Testis (tissue), 3 donors: ENCODE data around the gene BCAT1. TPM values are rescaled to one million over a fixed set of nuclear protein-coding genes. Genes with fewer than 3 reads are reported as not detected.

Source experiments
- DNase-seq: peaks from one replicate; pipeline ENCODE4 v3.0.0-alpha.2; 2019
- H3K27ac ChIP-seq, 2 donors: fragments of 200-600 bp; sonication (generic); one replicate each; pipeline ENCODE4 v1.5.1; 2019
- H3K27me3 ChIP-seq: fragments of 200-600 bp; sonication (generic); one replicate; pipeline ENCODE4 v1.5.1; 2019
- H3K36me3 ChIP-seq: fragments of 200-600 bp; sonication (generic); one replicate; pipeline ENCODE4 v1.5.1; 2017; ENCODE audit warnings: low read depth; ENCODE audit errors: missing control alignments
- H3K4me1 ChIP-seq: fragments of 200-600 bp; sonication (generic); one replicate; pipeline ENCODE4 v1.5.1; 2019
- H3K4me3 ChIP-seq, 2 donors: fragments of 200-600 bp; sonication (generic); one replicate each; pipeline ENCODE4 v1.5.1; 2017 to 2019
- H3K9me3 ChIP-seq: fragments of 200-600 bp; sonication (generic); one replicate; pipeline ENCODE4 v1.5.1; 2017
- CTCF ChIP-seq, 3 experiments: fragments of 450-650 bp in 2 of 3; fragments of 200-600 bp in 1 of 3; sonication (generic) in 1 of 3; IDR thresholded peaks; one replicate each; pipeline ENCODE4 v1.5.1; 2016 to 2019; ENCODE audit warnings: antibody characterized with exemption in 3 of 3, mild to moderate bottlenecking in 2 of 3, moderate library complexity in 1 of 3
- POLR2A ChIP-seq: fragments of 450-650 bp; IDR thresholded peaks from one replicate; pipeline ENCODE4 v1.6.1; 2017; ENCODE audit warnings: antibody characterized with exemption, mild to moderate bottlenecking, moderate library complexity
- WGBS, 2 donors: methylation state at CpG; one replicate each; pipeline ENCODE4 v1.1.5; 2018; 5-methylcytosine and 5-hydroxymethylcytosine counted together
- intact Hi-C: fragments of 100-400 bp; cut with DNase I; formaldehyde crosslinking; loops from one replicate; pipeline ENCODE4 v1.15.1; 2023; ENCODE audit warnings: low total_unique reads
- polyA plus RNA-seq: library from polyadenylated mRNA; stranded (reverse); fragments of 350-450 nt; fragmentation: Illumina TruSeq; extraction: RNeasy Lipid Tissue Mini Kit (QIAGEN cat#74804); gene quantifications from one replicate; pipeline ENCODE4 v1.2.3, GENCODE V29; 2014; ENCODE audit warnings: low read depth, low replicate concordance; ENCODE audit not compliant: insufficient read depth
- total RNA-seq, 2 donors: library from RNA; depleted of rRNA; stranded (reverse); fragments of >200 nt; gene quantifications; one replicate each; pipeline ENCODE4 v1.2.3, GENCODE V29; 2016

Gene BCAT1
- total and polyA plus RNA-seq, 3 donors from 2014 or later, result 30.8 to 44.2 (median 34.7) TPM

GRCh38 chr12:24899503-24900075 lies 49.3 kb downstream of the BCAT1 start:
- intact Hi-C loops, result no loop called here
- no peak overlapping the region for H3K4me3 ChIP-seq
- H3K4me1 ChIP-seq, result no peaks in the 10 kb centered on the region
- TF ChIP-seq CTCF (IDR thresholded peaks at IDR 0.05) (no peak), POLR2A (no peak)
- no peak overlapping the region for H3K27ac ChIP-seq
- H3K9me3 ChIP-seq, result no peaks in the 10 kb centered on the region
- no peaks in the 10 kb centered on the region for H3K27me3 ChIP-seq
- no peak for DNase-seq
- no peaks in the 10 kb centered on the region for H3K36me3 ChIP-seq
- 88 to 93% methylated on average over 4 of the region's 4 CpGs for WGBS, 2 donors

GRCh38 chr12:24898606-24899005 lies 50.3 kb downstream of the BCAT1 start:
- H3K27me3 ChIP-seq, result no peaks in the 10 kb centered on the region
- H3K36me3 ChIP-seq, result no peaks in the 10 kb centered on the region
- WGBS, 2 donors, result 93 to 98% methylated on average over 3 of the region's 3 CpGs
- no peak for DNase-seq
- no peak overlapping the region for H3K4me3 ChIP-seq
- intact Hi-C loops, result no loop called here
- H3K4me1 ChIP-seq, result no peaks in the 10 kb centered on the region
- no peaks in the 10 kb centered on the region for H3K9me3 ChIP-seq
- TF ChIP-seq POLR2A (no peak), CTCF (IDR thresholded peaks at IDR 0.05) (no peak)
- no peak overlapping the region for H3K27ac ChIP-seq

- TF ChIP-seq POLR2A (no peak), CTCF (IDR thresholded peaks at IDR 0.05) (no peak)
- H3K4me3 ChIP-seq, result no peak overlapping the region
- 53 to 63% methylated on average over 1 of the region's 1 CpG for WGBS, 2 donors
- H3K4me1 ChIP-seq, result no peaks in the 10 kb centered on the region
- no peak for DNase-seq
- H3K27ac ChIP-seq, result no peak overlapping the region
- H3K36me3 ChIP-seq, result no peaks in the 10 kb centered on the region
- H3K9me3 ChIP-seq, result no peaks in the 10 kb centered on the region
- H3K27me3 ChIP-seq, result no peaks in the 10 kb centered on the region
- intact Hi-C loops, result no loop called here
Observed at GRCh38 chr12:24898185-24898584, 50.7 kb downstream of the BCAT1 start.

GRCh38 chr12:24896171-24896570 lies 52.7 kb downstream of the BCAT1 start:
- no peak for DNase-seq
- no peaks in the 10 kb centered on the region for H3K36me3 ChIP-seq
- H3K27ac ChIP-seq, result no peak overlapping the region
- H3K4me3 ChIP-seq, result no peak overlapping the region
- intact Hi-C loops, result no loop called here
- 65 to 69% methylated on average over 6 of the region's 6 CpGs for WGBS, 2 donors
- H3K9me3 ChIP-seq, result no peaks in the 10 kb centered on the region
- TF ChIP-seq POLR2A, result no peak
- TF ChIP-seq CTCF (IDR thresholded peaks at IDR 0.05), result no peak
- no peaks in the 10 kb centered on the region for H3K27me3 ChIP-seq
- H3K4me1 ChIP-seq, result no peaks in the 10 kb centered on the region

GRCh38 chr12:24895612-24896011 lies 53.3 kb downstream of the BCAT1 start:
- WGBS, 2 donors, result 36 to 46% methylated on average over 1 of the region's 1 CpG
- Histone ChIP-seq H3K36me3 (no peaks in the 10 kb centered on the region), H3K9me3 (no peaks in the 10 kb centered on the region), H3K4me1 (no peaks in the 10 kb centered on the region), H3K27me3 (no peaks in the 10 kb centered on the region), H3K27ac (no peak overlapping the region), H3K4me3 (no peak overlapping the region)
- TF ChIP-seq POLR2A, result no peak
- no peak for TF ChIP-seq CTCF (IDR thresholded peaks at IDR 0.05)
- no peak for DNase-seq
- intact Hi-C loops, result no loop called here
